Urinary bladder (tissue), 4 donors: ENCODE measurements around the gene DTNBP1. TPM values are rescaled to one million over a fixed set of nuclear protein-coding genes. Genes with fewer than 3 reads are reported as not detected.

ENCODE experiments used
- DNase-seq: peaks from one replicate; pipeline ENCODE4 v3.0.0-alpha.2; 2015; ENCODE audit errors: extremely low spot score
- H3K27ac ChIP-seq: one replicate; pipeline ENCODE4 v1.5.1; 2013; ENCODE audit warnings: low read depth, mild to moderate bottlenecking, moderate library complexity
- H3K36me3 ChIP-seq: one replicate; pipeline ENCODE4 v1.6.1; 2013; ENCODE audit warnings: mild to moderate bottlenecking, moderate library complexity; ENCODE audit not compliant: insufficient read depth
- H3K4me1 ChIP-seq: one replicate; pipeline ENCODE4 v1.6.1; 2013; ENCODE audit warnings: mild to moderate bottlenecking, moderate library complexity; ENCODE audit not compliant: insufficient read depth
- H3K4me3 ChIP-seq: one replicate; pipeline ENCODE4 v1.5.1; 2013; ENCODE audit warnings: low read depth, low read length
- WGBS: extraction: QIAGEN DNeasy Blood & Tissue Kit; methylation state at CpG from one replicate; pipeline ENCODE4 v1.1.7; 2013; 5-methylcytosine and 5-hydroxymethylcytosine counted together
- polyA plus RNA-seq: library from polyadenylated mRNA; stranded (reverse); fragments of 200-250 nt; gene quantifications from one replicate; pipeline ENCODE4 v1.2.3, GENCODE V29; 2013
- total RNA-seq: library from RNA; depleted of rRNA; stranded (reverse); fragments of >200 nt; gene quantifications from one replicate; pipeline ENCODE4 v1.2.3, GENCODE V29; 2014
- donor health status: healthy with polysubstance abuse.
- donor health status: healthy.

Gene DTNBP1
- total and polyA plus RNA-seq, 2 donors = 5.0 to 23.3 TPM

GRCh38 chr6:15527838-15528617, 134.8 kb downstream of the DTNBP1 start:
- 96% methylated on average over 12 of the region's 12 CpGs for WGBS
- DNase-seq = no peak
- H3K27ac ChIP-seq = no peak overlapping the region
- no peaks in the 10 kb centered on the region for H3K4me1 ChIP-seq
- no peaks in the 10 kb centered on the region for H3K36me3 ChIP-seq
- H3K4me3 ChIP-seq = no peak overlapping the region

- Histone ChIP-seq H3K4me1 (no peaks in the 10 kb centered on the region), H3K27ac (no peak overlapping the region), H3K36me3 (no peaks in the 10 kb centered on the region), H3K4me3 (no peak overlapping the region)
- DNase-seq = no peak
- WGBS = 95% methylated on average over 13 of the region's 13 CpGs
Observed at GRCh38 chr6:15526212-15526701, 136.6 kb downstream of the DTNBP1 start.

- DNase-seq = no peak
- Histone ChIP-seq H3K36me3 (no peaks in the 10 kb centered on the region), H3K27ac (no peak overlapping the region), H3K4me3 (no peak overlapping the region), H3K4me1 (no peaks in the 10 kb centered on the region)
- WGBS = 96% methylated on average over 14 of the region's 14 CpGs
Observed at GRCh38 chr6:15524861-15525401, 137.9 kb downstream of the DTNBP1 start.

- Histone ChIP-seq H3K4me3 (no peak overlapping the region), H3K4me1 (no peaks in the 10 kb centered on the region), H3K36me3 (no peaks in the 10 kb centered on the region), H3K27ac (no peak overlapping the region)
- WGBS = 97% methylated on average over 23 of the region's 23 CpGs
- DNase-seq = no peak
Observed at GRCh38 chr6:15523679-15524630, 138.9 kb downstream of the DTNBP1 start.

GRCh38 chr6:15522856-15523529, 139.8 kb downstream of the DTNBP1 start:
- H3K27ac ChIP-seq = no peak overlapping the region
- H3K36me3 ChIP-seq = no peaks in the 10 kb centered on the region
- no peak for DNase-seq
- no peaks in the 10 kb centered on the region for H3K4me1 ChIP-seq
- no peak overlapping the region for H3K4me3 ChIP-seq
- whole genome bisulfite sequencing = 92% methylated on average over 16 of the region's 16 CpGs

- Histone ChIP-seq H3K36me3 (no peaks in the 10 kb centered on the region), H3K27ac (no peak overlapping the region), H3K4me3 (no peak overlapping the region), H3K4me1 (no peaks in the 10 kb centered on the region)
- 83% methylated on average over 6 of the region's 6 CpGs for WGBS
- no peak for DNase-seq
Observed at GRCh38 chr6:15522427-15522826, 140.4 kb downstream of the DTNBP1 start.

- Histone ChIP-seq H3K4me1 (no peaks in the 10 kb centered on the region), H3K27ac (no peak overlapping the region), H3K36me3 (no peaks in the 10 kb centered on the region), H3K4me3 (no peak overlapping the region)
- no peak for DNase-seq
- 87% methylated on average over 9 of the region's 9 CpGs for WGBS
Observed at GRCh38 chr6:15522026-15522425, 140.8 kb downstream of the DTNBP1 start.

GRCh38 chr6:15521582-15521981, 141.2 kb downstream of the DTNBP1 start:
- H3K36me3 ChIP-seq = no peaks in the 10 kb centered on the region
- H3K27ac ChIP-seq = no peak overlapping the region

GRCh38 chr6:15520626-15521203, 142.1 kb downstream of the DTNBP1 start:
- Histone ChIP-seq H3K4me1 (no peaks in the 10 kb centered on the region), H3K36me3 (no peaks in the 10 kb centered on the region), H3K27ac (no peak overlapping the region), H3K4me3 (no peak overlapping the region)
- WGBS = 95% methylated on average over 20 of the region's 20 CpGs
- DNase-seq = no peak

More at GRCh38 chr6:15521582-15521981, 141.2 kb downstream of the DTNBP1 start:
- DNase-seq = no peak
- 64% methylated on average over 6 of the region's 6 CpGs for WGBS
- H3K4me1 ChIP-seq = no peaks in the 10 kb centered on the region
- H3K4me3 ChIP-seq = no peak overlapping the region

- Histone ChIP-seq H3K4me1 (no peaks in the 10 kb centered on the region), H3K4me3 (no peak overlapping the region), H3K36me3 (no peaks in the 10 kb centered on the region), H3K27ac (no peak overlapping the region)
- no peak for DNase-seq
- 87% methylated on average over 6 of the region's 6 CpGs for WGBS
Observed at GRCh38 chr6:15519681-15520080, 143.1 kb downstream of the DTNBP1 start.

- no peak for DNase-seq
- H3K4me1 ChIP-seq = no peaks in the 10 kb centered on the region
- 96% methylated on average over 10 of the region's 10 CpGs for WGBS
- H3K4me3 ChIP-seq = no peak overlapping the region
- H3K36me3 ChIP-seq = no peaks in the 10 kb centered on the region
- H3K27ac ChIP-seq = no peak overlapping the region
Observed at GRCh38 chr6:15518878-15519277, 143.9 kb downstream of the DTNBP1 start.

- Histone ChIP-seq H3K27ac (no peak overlapping the region), H3K4me1 (no peaks in the 10 kb centered on the region), H3K4me3 (no peak overlapping the region), H3K36me3 (no peaks in the 10 kb centered on the region)
- DNase-seq = no peak
- WGBS = 98% methylated on average over 9 of the region's 9 CpGs
Observed at GRCh38 chr6:15518057-15518456, 144.8 kb downstream of the DTNBP1 start.

- Histone ChIP-seq H3K4me1 (no peaks in the 10 kb centered on the region), H3K36me3 (peaks cover 4% of the 10 kb centered on the region), H3K27ac (no peak overlapping the region), H3K4me3 (no peak overlapping the region)
- WGBS = 94% methylated on average over 11 of the region's 11 CpGs
- no peak for DNase-seq
Observed at GRCh38 chr6:15517600-15517999, 145.2 kb downstream of the DTNBP1 start.
